HL-60 (cell line): ENCODE data around the gene TNFRSF12A.
A peak's percentile ranks its signal among the peaks of the same experiment; 100 is the strongest.

Experiments used
- DNase-seq, 2 experiments: peaks; one replicate each; pipeline ENCODE4 v3.0.0-alpha.2; 2010 to 2020; ENCODE audit warnings: low read depth in 1 of 2, low spot score in 1 of 2
- H3K27ac ChIP-seq: fragments of 250-450 bp; sonication (Bioruptor Pico); replicated peaks from 2 replicates; pipeline ENCODE4 v1.5.1; 2020; ENCODE audit warnings: mild to moderate bottlenecking, moderate library complexity
- H3K27me3 ChIP-seq: fragments of 250-450 bp; sonication (Bioruptor Pico); 2 replicates; pipeline ENCODE4 v1.5.1; 2021; ENCODE audit warnings: mild to moderate bottlenecking, moderate library complexity; ENCODE audit not compliant: insufficient read depth, poor library complexity, severe bottlenecking
- H3K4me3 ChIP-seq: replicated peaks from 2 replicates; pipeline ENCODE4 v1.5.1; 2011; ENCODE audit warnings: mild to moderate bottlenecking, control low read depth, low read length; ENCODE audit not compliant: insufficient read depth
- CTCF ChIP-seq: IDR thresholded peaks from one replicate; pipeline ENCODE4 v1.5.1; 2011; ENCODE audit warnings: low read length, control low read depth, inconsistent platforms; ENCODE audit not compliant: insufficient read depth
- GABPA ChIP-seq: IDR thresholded peaks from 2 replicates; pipeline ENCODE4 v1.6.1; 2012; ENCODE audit warnings: low read depth
- POLR2AphosphoS5 ChIP-seq: IDR thresholded peaks from 2 replicates; pipeline ENCODE4 v1.6.1; 2012; ENCODE audit warnings: low read depth
- REST ChIP-seq: IDR thresholded peaks from 2 replicates; pipeline ENCODE4 v1.6.1; 2012; ENCODE audit warnings: low read depth; ENCODE audit not compliant: insufficient replicate concordance
- SPI1 ChIP-seq: IDR thresholded peaks from 2 replicates; pipeline ENCODE4 v1.6.1; 2012; ENCODE audit warnings: low read depth, mild to moderate bottlenecking, borderline replicate concordance

TNFRSF12A gene

GRCh38 chr16:3047387-3047720 is 27.2 kb downstream of the TNFRSF12A start:
- Histone ChIP-seq H3K27me3 (peaks cover 5% of the 10 kb centered on the region), H3K27ac (no peak overlapping the region), H3K4me3 (no peak overlapping the region)
- DNase-seq = no peak
- TF ChIP-seq CTCF = no peak
- TF ChIP-seq REST = no peak
- TF ChIP-seq POLR2AphosphoS5 = no peak
- TF ChIP-seq SPI1 = no peak
- no peak for TF ChIP-seq GABPA

GRCh38 chr16:3049921-3050481 is 29.8 kb downstream of the TNFRSF12A start:
- TF ChIP-seq POLR2AphosphoS5 (no peak), REST (no peak), SPI1 (no peak), CTCF (no peak), GABPA (no peak)
- no peak overlapping the region for H3K4me3 ChIP-seq
- H3K27me3 ChIP-seq = peaks cover 5% of the 10 kb centered on the region
- DNase-seq = no peak
- peak overlapping the region; percentile 78 for H3K27ac ChIP-seq

- peak in 1 of 2 experiments; percentile 73 for DNase-seq
- Histone ChIP-seq H3K4me3 (no peak overlapping the region), H3K27ac (peak overlapping the region; percentile 78), H3K27me3 (peaks cover 2% of the 10 kb centered on the region)
- no peak for TF ChIP-seq GABPA
- no peak for TF ChIP-seq REST
- TF ChIP-seq SPI1 = no peak
Measured at GRCh38 chr16:3050487-3050886, 30.3 kb downstream of the TNFRSF12A start.

GRCh38 chr16:3051009-3051408 is 30.8 kb downstream of the TNFRSF12A start:
- no peak for DNase-seq
- Histone ChIP-seq H3K4me3 (no peak overlapping the region), H3K27me3 (no peaks in the 10 kb centered on the region), H3K27ac (peak overlapping the region; percentile 78)
- TF ChIP-seq GABPA (no peak), REST (no peak), SPI1 (no peak), POLR2AphosphoS5 (no peak), CTCF (no peak)
